Caco-2 (cell line): Measurements from ENCODE around the gene C3orf18. TPM values are rescaled to one million over a fixed set of nuclear protein-coding genes. Genes with fewer than 3 reads are reported as not detected.

Experiments used
- BruUV-seq: library from RNA; stranded (reverse); fragments of 400-500 nt; replicated peaks from 2 replicates; lab custom pipeline; 2021; lab: Mats Ljungman, UMichigan
- CTCF ChIA-PET: fragments of 300-600 bp; sonication (Branson Sonifier 250); formaldehyde crosslinking; loops from one replicate; lab custom pipeline; 2022; ENCODE audit warnings: antibody characterized with exemption; lab: Charles Lee
- POLR2A ChIA-PET: fragments of 300-600 bp; sonication (Branson Sonifier 250); formaldehyde crosslinking; loops from one replicate; lab custom pipeline; 2022; ENCODE audit warnings: antibody characterized with exemption; lab: Charles Lee
- DNase-seq, 2 experiments: peaks; one replicate each; pipeline versions ENCODE4 v3.0.0 to v3.0.0-alpha.2; 2020 to 2022
- H3K27me3 ChIP-seq: replicated peaks from 2 replicates; pipeline ENCODE4 v1.6.0; 2011; ENCODE audit warnings: low read length; ENCODE audit not compliant: control insufficient read depth, insufficient read depth
- H3K36me3 ChIP-seq: 2 replicates; pipeline ENCODE4 v1.5.1; 2011; ENCODE audit warnings: low read length; ENCODE audit not compliant: control insufficient read depth, insufficient read depth
- H3K4me1 ChIP-seq: fragments of 250-450 bp; sonication (Bioruptor Pico); 2 replicates; pipeline ENCODE4 v1.5.1; 2020; ENCODE audit warnings: mild to moderate bottlenecking
- H3K4me3 ChIP-seq: 2 replicates; pipeline ENCODE4 v1.5.1; 2011; ENCODE audit warnings: low read depth, mild to moderate bottlenecking, control low read depth, low read length
- H3K9me3 ChIP-seq: fragments of 250-450 bp; sonication (Bioruptor Pico); 2 replicates; pipeline ENCODE4 v1.5.1; 2020; ENCODE audit warnings: mild to moderate bottlenecking, moderate library complexity
- H3K27ac Mint-ChIP-seq: one replicate; pipeline ENCODE4 v1.8.0; 2022; ENCODE audit warnings: mixed read lengths; ENCODE audit not compliant: unreplicated experiment
- H3K27me3 Mint-ChIP-seq: one replicate; pipeline ENCODE4 v1.8.0; 2022; ENCODE audit warnings: mixed read lengths; ENCODE audit not compliant: insufficient read depth, unreplicated experiment
- H3K36me3 Mint-ChIP-seq: one replicate; pipeline ENCODE4 v1.8.0; 2022; ENCODE audit warnings: mild to moderate bottlenecking, mixed read lengths; ENCODE audit not compliant: insufficient read depth, unreplicated experiment
- H3K4me1 Mint-ChIP-seq: one replicate; pipeline ENCODE4 v1.8.0; 2022; ENCODE audit warnings: low read depth, mixed read lengths; ENCODE audit not compliant: unreplicated experiment
- H3K4me3 Mint-ChIP-seq: one replicate; pipeline ENCODE4 v1.8.0; 2022; ENCODE audit warnings: mild to moderate bottlenecking, moderate library complexity, mixed read lengths; ENCODE audit not compliant: unreplicated experiment
- H3K9me3 Mint-ChIP-seq: one replicate; pipeline ENCODE4 v1.8.0; 2022; ENCODE audit warnings: mixed read lengths; ENCODE audit not compliant: unreplicated experiment
- CTCF ChIP-seq, 2 experiments: fragments of 200-600 bp in 1 of 2; IDR thresholded peaks; 1 replicate in 1 of 2; 2 replicates in 1 of 2; pipeline versions ENCODE4 v1.5.1 to v1.8.0; 2011 to 2022; ENCODE audit warnings: antibody characterized with exemption in 1 of 2, control low read depth in 1 of 2, inconsistent platforms in 1 of 2, low read depth in 1 of 2, low read length in 1 of 2, mild to moderate bottlenecking in 1 of 2, moderate library complexity in 1 of 2; ENCODE audit not compliant: insufficient read depth in 1 of 2, severe bottlenecking in 1 of 2, unreplicated experiment in 1 of 2
- intact Hi-C: fragments of 100-400 bp; cut with micrococcal nuclease; formaldehyde crosslinking; loops from one replicate; pipeline ENCODE4 v1.10.0; 2022; ENCODE audit not compliant: unreplicated experiment
- total RNA-seq: library from RNA; stranded (reverse); gene quantifications from 2 replicates; pipeline ENCODE4 v1.2.3, GENCODE V29; 2022

The C3orf18 gene
- total RNA-seq, 1 experiment from 2014 or later: 2.1 TPM

- Histone ChIP-seq H3K4me3 (peak overlapping the region; percentile 74), H3K4me1 (peaks cover 11% of the 10 kb centered on the region), H3K36me3 (no peaks in the 10 kb centered on the region), H3K27me3 (no peaks in the 10 kb centered on the region), H3K9me3 (no peaks in the 10 kb centered on the region)
- DNase-seq: no peak
- CTCF ChIA-PET: interaction anchor here (0.6 to 2.1 kb wide), 12 partner anchors 10 to 887 kb away, joined by 3 to 27 read pairs (median 6); partner anchors contain the start of genes DCAF1 and HEMK1
- BruUV-seq: no TSS peak
- Mint-ChIP-seq H3K27ac (peak overlapping the region; percentile 81), H3K4me1 (peaks cover 23% of the 10 kb centered on the region), H3K36me3 (peaks cover 23% of the 10 kb centered on the region), H3K9me3 (no peaks in the 10 kb centered on the region), H3K27me3 (peaks cover 4% of the 10 kb centered on the region), H3K4me3 (peak overlapping the region; percentile 83)
- POLR2A ChIA-PET: interaction anchor here (1.0 to 1.6 kb wide), 3 partner anchors 11 to 275 kb away, joined by 5 to 21 read pairs (median 14); partner anchors contain the start of gene HEMK1
- no peak for TF ChIP-seq CTCF (IDR thresholded peaks at IDR 0.05; ENCODE audit: insufficient read depth in 1 of 2, low read depth in 1 of 2, low read length in 1 of 2, severe bottlenecking in 1 of 2, unreplicated experiment in 1 of 2)
- intact Hi-C loops: loop anchor here (5.0 kb wide), 1 partner anchor 260 kb away; the partner anchor contains the start of genes CYB561D2 and NPRL2
Observed at GRCh38 chr3:50612234-50612882, 44.8 kb upstream of the C3orf18 start.

GRCh38 chr3:50611464-50612233 is 44.1 kb upstream of the C3orf18 start, which contains the start of gene CISH:
TSS of gene CISH (minus strand) at chr3:50611774. CDS start at chr3:50611650, 124 bp downstream.
- CTCF ChIA-PET: interaction anchor here (0.6 to 2.1 kb wide), 12 partner anchors 10 to 888 kb away, joined by 3 to 27 read pairs (median 6); partner anchors contain the start of genes DCAF1 and HEMK1
- no peaks in the 10 kb centered on the region for H3K36me3 ChIP-seq
- H3K27me3 Mint-ChIP-seq: peaks cover 4% of the 10 kb centered on the region

More at GRCh38 chr3:50611464-50612233, 44.1 kb upstream of the C3orf18 start, which contains the start of gene CISH:
- DNase-seq: peak; percentile 96 to 97
- TF ChIP-seq CTCF (IDR thresholded peaks at IDR 0.05; ENCODE audit: insufficient read depth in 1 of 2, low read depth in 1 of 2, low read length in 1 of 2, severe bottlenecking in 1 of 2, unreplicated experiment in 1 of 2): peak; percentile 27 to 55
- Mint-ChIP-seq H3K36me3 (peaks cover 18% of the 10 kb centered on the region), H3K4me1 (peaks cover 23% of the 10 kb centered on the region), H3K9me3 (no peaks in the 10 kb centered on the region), H3K27ac (peak within 1 kb of the TSS; percentile 81), H3K4me3 (peak within 1 kb of the TSS; percentile 83)
- no TSS peak for BruUV-seq
- Histone ChIP-seq H3K27me3 (no peaks in the 10 kb centered on the region), H3K4me3 (peak within 1 kb of the TSS; percentile 74), H3K4me1 (peaks cover 11% of the 10 kb centered on the region), H3K9me3 (no peaks in the 10 kb centered on the region)
- intact Hi-C loops: loop anchor here (5.0 kb wide), 1 partner anchor 259 kb away; the partner anchor contains the start of genes CYB561D2 and NPRL2
- POLR2A ChIA-PET: interaction anchor here (1.0 to 1.6 kb wide), 3 partner anchors 10 to 274 kb away, joined by 5 to 21 read pairs (median 14); partner anchors contain the start of gene HEMK1
